ENCODE data around the gene TBC1D17.

Gene TBC1D17

DNA sequence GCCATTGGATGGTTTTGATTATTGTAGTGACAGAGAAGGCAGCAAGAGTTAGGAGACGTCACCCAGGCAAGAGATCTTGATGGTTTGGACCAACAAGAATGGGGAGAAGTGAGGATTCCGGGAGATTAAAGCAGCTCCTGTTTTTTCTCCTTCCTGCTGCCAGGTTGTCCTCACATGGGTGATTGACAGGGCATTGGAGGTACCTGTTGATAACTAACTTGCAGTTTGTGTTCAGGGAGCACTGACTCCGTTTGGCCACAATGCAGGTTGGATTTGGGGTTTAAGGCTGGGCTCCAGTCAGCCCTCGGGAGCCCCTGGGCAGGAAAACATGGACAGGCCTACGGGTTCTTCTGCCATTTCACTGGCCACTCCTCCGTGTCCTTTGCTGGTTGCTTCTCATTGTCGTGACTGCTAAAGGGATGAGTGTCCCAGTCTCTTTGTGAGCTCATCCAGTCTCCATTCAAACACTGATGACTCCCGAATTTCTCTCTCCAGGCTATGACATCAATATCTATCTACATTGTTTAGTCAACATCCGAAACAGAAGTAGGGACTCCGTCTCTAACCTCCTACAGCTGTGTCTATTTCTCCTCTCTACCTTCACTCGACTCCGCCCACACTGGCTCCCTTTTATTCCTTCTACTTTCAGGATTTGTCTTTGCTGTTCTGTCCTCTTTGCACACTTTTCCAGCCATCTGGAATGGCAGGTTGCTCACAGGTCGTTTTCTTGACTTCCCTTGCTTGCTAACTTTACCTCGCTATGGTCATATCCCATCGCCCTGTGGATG, 27.9 kb upstream of the TBC1D17 start:
- no peak for DNase-seq

GRCh38 chr19:49850221-49850486, 27.3 kb upstream of the TBC1D17 start:
- DNase-seq = no peak

DNA sequence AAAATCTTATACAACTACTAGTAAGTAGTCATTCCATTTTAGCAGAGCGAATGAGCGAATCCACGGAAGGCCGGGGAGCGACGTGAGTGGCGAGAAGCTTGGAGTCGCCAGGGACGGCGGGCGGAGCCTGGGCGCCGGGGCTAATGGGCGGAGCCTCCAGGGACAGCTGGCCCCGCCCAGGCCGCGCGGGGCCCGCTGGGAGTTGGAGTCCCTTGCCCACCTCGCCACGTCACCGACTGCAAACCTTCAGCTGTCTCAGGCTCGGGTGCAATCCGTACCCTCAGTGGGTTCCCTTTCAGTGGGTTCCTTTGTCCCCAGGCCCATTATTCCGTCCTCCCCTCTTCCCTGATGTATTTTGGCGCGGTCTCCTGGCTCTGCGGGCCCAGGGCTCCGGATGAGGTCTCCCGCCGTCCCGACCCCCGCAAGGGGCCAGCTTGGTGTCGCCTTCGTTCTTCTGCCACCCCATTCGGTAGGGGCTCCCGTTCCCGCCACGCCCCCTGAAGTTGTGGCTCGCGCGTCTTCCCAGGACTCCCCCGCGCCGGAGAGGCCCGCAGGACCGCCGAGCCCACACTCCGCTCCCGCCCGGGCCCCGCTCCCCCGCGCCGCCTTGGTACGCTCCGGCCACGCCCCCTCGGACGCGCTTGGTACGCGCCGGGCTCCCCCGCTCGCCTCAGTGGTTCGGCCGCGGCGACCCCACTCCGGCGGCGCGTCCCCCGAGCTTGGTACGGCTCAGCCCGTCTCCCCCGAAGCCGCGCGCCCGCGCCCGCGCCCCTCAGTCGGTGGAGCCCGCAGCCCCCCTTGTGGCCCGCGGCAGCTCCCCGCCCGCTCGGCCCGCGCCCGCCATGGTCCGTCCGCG, 26.8 kb upstream of the TBC1D17 start, which contains the start of gene PTOV1:
Gene PTOV1, plus strand, starts transcription at position 673 of the 856 bp plus-strand sequence.
- peak; percentile 81 to 92 for DNase-seq

DNA sequence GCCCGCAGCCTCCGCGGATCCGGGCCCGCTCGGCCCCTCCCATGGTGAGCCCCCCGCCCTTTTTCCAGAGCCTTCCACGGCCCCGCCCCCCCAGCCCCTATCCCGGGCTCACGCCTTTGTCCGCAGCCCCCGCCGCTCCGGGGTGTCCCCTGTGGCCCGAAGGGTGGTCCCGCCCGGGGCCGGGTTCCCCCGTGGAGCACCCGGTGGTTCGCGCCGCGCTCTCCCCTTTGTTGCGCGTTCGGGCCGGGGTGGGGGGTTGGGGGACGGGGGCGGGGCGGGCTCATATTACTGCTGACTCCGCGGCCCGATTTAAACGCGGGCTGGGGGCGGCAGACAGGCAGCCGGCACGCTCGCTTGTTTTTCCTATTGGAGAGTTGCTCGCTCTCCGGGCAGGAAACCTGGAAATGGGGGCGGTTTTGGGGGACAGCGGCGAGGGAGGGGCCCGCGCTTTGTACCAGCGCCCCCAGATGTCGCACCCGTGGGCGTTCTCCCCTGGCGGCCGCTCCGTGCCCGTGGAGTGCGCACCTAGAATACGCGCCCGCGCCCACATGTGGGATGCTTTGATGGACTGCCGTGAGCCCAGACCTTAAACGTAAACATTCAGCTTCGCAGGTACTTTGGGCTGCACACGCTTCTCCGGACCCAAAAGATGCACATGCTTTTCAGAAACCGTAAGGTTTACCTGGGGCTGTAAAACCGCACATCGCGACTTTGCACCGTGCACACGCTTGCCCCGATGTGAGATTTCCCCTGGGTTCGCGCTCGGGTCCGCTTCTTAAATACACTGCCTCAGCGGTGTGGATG, 25.8 kb upstream of the TBC1D17 start:
- DNase-seq = peak in 1 of 2 experiments; percentile 32

GRCh38 chr19:49852631-49853126, 24.8 kb upstream of the TBC1D17 start:
- no peak for DNase-seq

DNA sequence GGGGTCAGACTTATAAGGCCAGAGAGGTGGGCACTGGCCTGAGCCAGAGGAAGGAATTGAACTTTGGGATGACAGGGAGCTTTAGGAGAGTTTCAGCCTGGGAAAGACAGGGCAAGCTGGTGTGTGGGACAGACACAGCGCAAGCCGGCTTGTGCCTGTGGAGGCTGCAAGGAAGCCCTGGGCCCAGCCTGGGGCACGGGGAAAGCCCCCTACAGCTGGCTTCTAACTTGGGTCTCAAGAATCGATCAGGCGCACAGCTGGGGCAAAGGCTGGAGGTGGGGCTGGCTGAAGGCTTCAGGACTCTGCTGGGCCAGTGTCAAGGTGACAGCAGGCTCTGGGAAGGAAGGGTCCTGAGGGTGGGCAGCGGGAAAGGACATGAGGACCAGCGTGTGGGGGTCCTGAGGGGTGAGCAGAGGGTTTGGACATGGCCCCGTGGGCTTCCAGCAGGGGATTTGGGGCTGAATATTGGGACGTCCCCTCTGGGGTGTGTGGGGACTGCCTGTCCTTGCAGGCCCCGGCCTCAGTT, 23.6 kb upstream of the TBC1D17 start:
- no peak for DNase-seq

DNA sequence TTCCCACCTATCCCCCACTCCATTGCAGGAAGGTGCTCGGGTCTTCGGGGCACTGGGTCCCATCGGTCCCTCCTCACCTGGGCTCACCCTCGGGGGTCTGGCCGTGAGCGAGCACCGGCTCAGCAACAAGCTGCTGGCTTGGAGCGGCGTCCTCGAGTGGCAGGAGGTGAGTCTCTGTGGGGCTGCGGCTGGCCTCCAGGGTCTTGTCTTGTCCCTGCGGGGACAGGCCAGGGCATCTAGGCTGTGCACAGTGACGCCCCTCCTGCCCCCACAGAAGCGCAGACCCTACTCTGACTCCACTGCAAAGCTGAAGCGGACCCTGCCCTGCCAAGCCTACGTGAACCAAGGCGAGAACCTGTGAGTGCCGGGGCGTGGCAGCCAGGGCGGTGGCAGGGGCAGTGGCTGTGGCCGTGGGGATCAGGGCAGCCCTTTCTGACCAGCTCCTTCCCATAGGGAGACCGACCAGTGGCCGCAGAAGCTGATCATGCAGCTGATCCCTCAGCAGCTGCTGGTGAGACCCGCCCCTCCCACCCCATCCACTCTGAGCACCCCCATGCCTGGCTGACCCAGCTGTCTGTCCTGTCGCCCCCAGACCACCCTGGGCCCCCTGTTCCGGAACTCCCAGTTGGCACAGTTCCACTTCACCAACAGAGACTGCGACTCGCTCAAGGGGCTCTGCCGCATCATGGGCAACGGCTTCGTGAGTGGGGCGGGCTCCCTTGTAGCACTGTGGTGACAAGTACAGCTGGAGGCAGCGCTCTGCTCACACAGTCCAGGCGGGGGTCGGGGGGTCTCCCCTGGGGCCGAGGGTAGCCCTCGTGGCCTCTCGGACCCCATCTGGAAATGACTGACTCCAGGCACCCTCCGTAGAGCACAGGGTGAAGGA, 22.9 kb upstream of the TBC1D17 start:
- no peak for DNase-seq

DNA sequence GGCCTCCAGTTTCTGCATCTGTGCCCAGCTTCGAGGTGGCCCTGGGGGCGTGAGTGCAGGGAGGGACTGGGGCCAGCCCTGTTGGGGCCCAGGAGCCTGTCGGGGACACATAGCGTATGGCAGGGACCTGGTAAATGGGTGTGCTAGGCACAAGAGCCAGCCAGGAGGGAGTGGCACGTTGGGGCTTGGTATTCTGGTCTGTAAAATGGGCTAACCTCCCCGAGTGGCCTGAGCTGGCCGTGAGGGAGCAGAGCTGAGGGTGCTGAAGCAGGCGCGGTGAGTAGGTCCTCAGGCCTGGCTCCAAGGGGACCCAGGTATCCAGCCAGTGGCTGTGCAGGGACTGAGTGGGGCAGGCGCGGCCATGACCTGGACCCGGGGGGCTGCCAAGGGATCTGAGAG, 22.2 kb upstream of the TBC1D17 start:
- no peak for DNase-seq

- no peak for DNase-seq
Measured at GRCh38 chr19:49855676-49856573, 21.6 kb upstream of the TBC1D17 start.

GRCh38 chr19:49856574-49857021, 20.9 kb upstream of the TBC1D17 start:
- no peak for DNase-seq

GRCh38 chr19:49857061-49857837, 20.3 kb upstream of the TBC1D17 start:
- DNase-seq = no peak

DNA sequence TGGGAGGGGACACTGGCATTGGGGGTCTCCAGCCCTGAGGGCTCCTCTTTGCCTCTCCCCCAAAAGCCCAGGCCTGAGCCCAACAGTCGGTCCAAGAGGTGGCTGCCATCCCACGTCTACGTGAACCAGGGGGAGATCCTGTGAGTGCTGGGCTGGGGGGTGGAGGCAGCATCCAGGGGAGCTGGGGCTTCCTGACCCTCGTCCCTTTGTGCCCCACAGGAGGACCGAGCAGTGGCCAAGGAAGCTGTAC, 19.7 kb upstream of the TBC1D17 start:
- DNase-seq = no peak

DNA sequence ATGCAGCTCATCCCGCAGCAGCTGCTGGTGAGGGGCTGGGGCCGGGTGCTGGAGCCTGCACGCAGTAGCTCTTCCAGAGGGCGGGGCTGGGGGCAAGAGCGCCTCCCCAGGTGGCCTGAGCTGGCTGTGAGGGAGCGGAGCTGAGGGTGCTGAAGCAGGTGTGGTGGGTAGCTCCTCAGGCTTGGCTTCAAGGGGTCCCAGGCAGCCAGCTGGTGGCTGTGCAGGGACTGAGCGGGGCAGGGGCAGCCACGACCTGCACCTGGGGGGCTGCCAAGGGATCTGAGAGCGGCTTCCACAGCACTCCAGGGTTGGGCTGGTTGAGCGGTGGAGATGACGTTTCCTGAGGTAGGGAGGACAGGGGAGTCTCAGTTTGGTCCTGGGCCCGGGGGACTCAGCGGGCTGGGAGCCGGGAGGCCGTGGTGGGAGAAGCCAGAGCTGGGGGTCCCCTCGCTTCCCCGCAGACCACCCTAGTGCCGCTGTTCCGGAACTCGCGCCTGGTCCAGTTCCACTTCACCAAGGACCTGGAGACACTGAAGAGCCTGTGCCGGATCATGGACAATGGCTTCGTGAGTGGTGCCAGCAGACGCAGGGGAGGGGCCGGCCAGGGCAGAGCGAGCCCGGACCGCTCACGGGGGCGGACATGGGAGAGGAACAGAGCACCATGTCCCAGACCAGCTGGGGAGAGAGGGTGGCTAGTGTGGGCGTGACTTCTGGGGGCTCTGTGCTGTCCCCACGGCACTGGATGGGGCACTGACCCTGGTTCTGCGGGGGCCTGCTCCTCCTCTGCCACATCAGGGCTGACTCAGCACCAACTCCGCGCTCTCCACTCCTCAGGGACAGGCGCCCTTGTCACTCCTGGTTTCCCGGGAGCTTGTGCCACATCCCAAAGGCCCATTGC, 19.2 kb upstream of the TBC1D17 start:
- DNase-seq = no peak

DNA sequence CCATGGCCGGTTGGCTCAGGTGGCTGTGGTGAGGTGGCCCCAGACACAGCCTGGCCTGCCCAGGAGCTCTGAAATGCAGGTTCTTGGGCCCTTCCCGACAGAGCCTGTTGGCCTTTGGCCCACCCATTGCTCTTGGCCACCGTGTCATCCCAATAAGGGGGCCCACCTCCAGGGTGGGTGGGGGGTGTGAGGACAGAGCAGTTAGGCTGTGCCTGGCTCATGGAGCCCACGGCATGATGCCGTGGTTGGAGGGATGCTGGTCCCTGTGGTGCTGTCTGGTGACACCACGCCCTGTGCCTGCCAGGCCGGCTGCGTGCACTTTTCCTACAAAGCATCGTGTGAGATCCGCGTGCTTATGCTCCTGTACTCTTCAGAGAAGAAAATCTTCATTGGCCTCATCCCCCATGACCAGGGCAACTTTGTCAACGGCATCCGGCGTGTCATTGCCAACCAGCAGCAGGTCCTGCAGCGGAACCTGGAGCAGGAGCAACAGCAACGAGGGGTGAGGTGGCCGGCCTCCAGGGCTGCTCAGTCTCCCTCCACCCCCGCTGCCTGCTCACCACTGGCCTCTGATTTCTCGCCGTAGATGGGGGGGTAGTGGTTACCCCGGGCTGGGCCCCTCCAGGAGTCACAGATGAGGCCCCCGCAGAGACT, 17.7 kb upstream of the TBC1D17 start:
- DNase-seq = no peak

DNA sequence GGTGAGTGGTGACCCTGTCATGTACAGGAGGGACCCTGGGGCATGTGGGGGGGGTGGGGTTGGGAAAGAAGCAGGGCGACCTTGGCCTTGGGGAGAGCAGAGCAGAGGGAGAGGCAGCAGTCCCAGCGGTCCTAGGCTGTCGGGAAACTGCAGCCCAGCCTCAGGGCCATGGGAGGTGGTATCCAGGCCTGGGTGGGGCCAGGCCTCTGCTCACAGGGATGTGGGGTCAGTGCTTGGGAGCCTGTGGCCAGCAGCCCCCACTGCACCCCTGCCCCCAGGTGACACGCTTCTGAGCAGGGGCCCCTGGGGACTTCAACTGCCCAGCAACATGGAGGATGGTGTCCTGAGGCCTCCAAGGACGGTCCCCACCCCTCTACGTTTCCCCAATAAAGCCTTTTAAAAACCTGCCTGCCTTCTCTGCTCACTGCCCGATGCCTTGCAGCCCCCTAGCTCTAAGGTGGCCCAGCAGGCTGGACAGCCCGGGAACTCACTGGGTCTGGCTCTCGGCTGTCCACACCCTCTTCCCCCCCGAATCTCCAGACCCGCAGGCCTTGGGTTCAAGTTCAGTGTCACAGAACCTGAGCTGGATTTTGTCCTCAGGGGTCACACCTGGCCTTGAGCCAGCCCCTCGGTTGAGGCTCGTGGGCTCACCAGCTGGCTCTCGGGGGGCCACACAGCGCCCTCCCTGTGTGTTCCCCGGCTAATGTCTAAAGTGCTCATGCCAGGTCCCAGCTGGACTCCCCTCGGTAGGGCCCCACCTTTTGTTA, 17.0 kb upstream of the TBC1D17 start:
- DNase-seq = no peak

DNA sequence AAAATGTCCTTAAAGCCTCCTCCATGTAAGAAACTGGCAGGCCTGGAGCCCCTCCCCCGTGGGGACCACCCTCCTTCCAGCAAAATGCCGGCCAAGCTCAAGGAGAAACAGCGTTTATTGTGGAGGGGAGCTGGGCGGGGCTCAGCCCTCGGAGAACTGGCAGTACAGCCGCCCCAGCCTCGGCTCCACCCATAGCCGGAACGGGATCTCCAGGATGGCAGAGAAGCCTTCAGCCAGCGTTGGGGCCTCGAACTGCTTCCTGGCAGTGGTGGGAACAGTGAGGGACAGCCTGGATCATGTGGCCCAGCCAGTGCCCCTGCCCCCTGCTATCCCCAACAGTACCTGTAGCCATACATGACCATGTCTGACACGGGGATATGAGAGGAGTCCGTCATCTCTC, 16.4 kb upstream of the TBC1D17 start:
- peak in 1 of 2 experiments; percentile 30 for DNase-seq

DNA sequence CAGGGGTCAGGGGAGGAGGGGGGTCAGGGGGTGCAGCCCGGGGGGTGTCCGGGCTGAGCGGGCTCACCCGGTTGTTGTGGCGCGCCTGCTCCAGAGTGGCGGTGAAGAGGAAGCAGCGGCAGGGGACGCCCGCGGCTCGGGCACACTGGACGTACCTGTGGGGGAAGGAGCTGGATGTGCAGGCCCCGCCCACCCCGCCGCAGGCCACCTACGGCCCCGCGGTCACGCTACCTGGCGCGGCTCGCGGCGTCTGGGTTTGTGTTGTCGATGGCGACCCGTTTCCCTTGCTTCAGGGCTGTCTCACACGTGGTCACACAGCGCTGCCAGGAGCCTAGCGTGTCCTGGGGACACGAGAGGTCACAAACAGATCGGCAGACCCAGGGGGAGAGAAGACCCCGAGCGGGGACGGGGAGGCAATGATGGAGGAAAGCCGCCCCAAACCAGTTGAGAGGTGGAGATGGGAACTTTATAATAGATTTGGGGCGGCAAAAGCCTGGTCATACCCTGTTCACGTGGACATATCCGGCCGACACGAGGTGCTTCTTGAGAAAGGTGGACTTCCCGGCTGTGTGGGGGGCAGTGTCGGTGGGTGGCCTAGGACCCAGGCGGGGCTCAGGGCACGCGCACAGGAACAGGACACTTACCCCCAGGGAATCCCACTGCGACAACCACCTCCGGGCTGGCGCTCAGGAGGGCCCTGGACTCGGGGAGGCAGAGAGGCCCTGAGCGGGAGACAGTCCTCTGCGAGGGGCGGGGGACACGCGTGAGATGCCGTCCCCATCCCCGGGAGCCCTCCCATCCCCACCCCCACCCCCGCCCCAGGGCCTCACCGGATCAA, 15.7 kb upstream of the TBC1D17 start:
- peak; percentile 27 to 52 for DNase-seq
